ENCODE results near the gene USP17L19.
"Not testable (repeated sequence)": the region's sequence is repeated elsewhere in the genome, so short reads cannot be mapped to it uniquely, and the experiment has no call there.

Gene USP17L19

GRCh38 chr4:9253078-9253477 is at the start of gene USP17L19:
USP17L19 (plus strand) TSS chr4:9253378; CDS start chr4:9253378, 0 bp downstream.
- DNase-seq, result not testable (repeated sequence)

- not testable (repeated sequence) for DNase-seq
Observed at GRCh38 chr4:9210357-9210756, 42.8 kb upstream of the USP17L19 start, which contains the start of gene USP17L10. USP17L10 (plus strand) TSS chr4:9210657; CDS start chr4:9210657, 0 bp downstream.

GRCh38 chr4:9214701-9215100 is 38.5 kb upstream of the USP17L19 start:
- DNase-seq, result not testable (repeated sequence)

- not testable (repeated sequence) for DNase-seq
Observed at GRCh38 chr4:9215105-9215504, 38.1 kb upstream of the USP17L19 start, which contains the start of gene USP17L11. USP17L11 (plus strand) TSS chr4:9215405; CDS start chr4:9215405, 0 bp downstream.

GRCh38 chr4:9219852-9220251 is 33.3 kb upstream of the USP17L19 start, which contains the start of gene USP17L12:
USP17L12 (plus strand) TSS chr4:9220152; CDS start chr4:9220152, 0 bp downstream.
- DNase-seq, result not testable (repeated sequence)

- not testable (repeated sequence) for DNase-seq
Observed at GRCh38 chr4:9224596-9224995, 28.6 kb upstream of the USP17L19 start, which contains the start of gene USP17L13. USP17L13 (plus strand) TSS chr4:9224896; CDS start chr4:9224896, 0 bp downstream.

GRCh38 chr4:9230249-9230648 is 22.9 kb upstream of the USP17L19 start:
- DNase-seq, result not testable (repeated sequence)

GRCh38 chr4:9234085-9234484 is 19.1 kb upstream of the USP17L19 start, which contains the start of gene USP17L15:
USP17L15 (plus strand) TSS chr4:9234385; CDS start chr4:9234385, 0 bp downstream.
- not testable (repeated sequence) for DNase-seq

GRCh38 chr4:9238461-9238860 is 14.7 kb upstream of the USP17L19 start:
- not testable (repeated sequence) for DNase-seq

GRCh38 chr4:9243579-9243978 is 9.6 kb upstream of the USP17L19 start, which contains the start of gene USP17L17:
USP17L17 (plus strand) TSS chr4:9243879; CDS start chr4:9243879, 0 bp downstream.
- not testable (repeated sequence) for DNase-seq

- not testable (repeated sequence) for DNase-seq
Observed at GRCh38 chr4:9247953-9248680, 5.1 kb upstream of the USP17L19 start, which contains the start of gene USP17L18. USP17L18 (plus strand) TSS chr4:9248630; CDS start chr4:9248630, 0 bp downstream.

- not testable (repeated sequence) for DNase-seq
Observed at GRCh38 chr4:9257824-9258223, 4.6 kb downstream of the USP17L19 start, which contains the start of gene USP17L20. USP17L20 (plus strand) TSS chr4:9258124; CDS start chr4:9258124, 0 bp downstream.

- not testable (repeated sequence) for DNase-seq
Observed at GRCh38 chr4:9262572-9262971, 9.4 kb downstream of the USP17L19 start, which contains the start of gene USP17L21. USP17L21 (plus strand) TSS chr4:9262872; CDS start chr4:9262872, 0 bp downstream.

GRCh38 chr4:9267319-9267718 is 14.1 kb downstream of the USP17L19 start, which contains the start of gene USP17L22:
USP17L22 (plus strand) TSS chr4:9267619; CDS start chr4:9267619, 0 bp downstream.
- DNase-seq, result not testable (repeated sequence)

GRCh38 chr4:9271719-9272118 is 18.5 kb downstream of the USP17L19 start:
- not testable (repeated sequence) for DNase-seq

Measured in NCI-H1694 (cell line).